HL-60 (cell line): ENCODE data around the gene CNNM4.
A peak's percentile ranks its signal among the peaks of the same experiment; 100 is the strongest.

Source experiments
- DNase-seq, 2 experiments: peaks; one replicate each; pipeline ENCODE4 v3.0.0-alpha.2; 2010 to 2020; ENCODE audit warnings: low read depth in 1 of 2, low spot score in 1 of 2
- H3K27ac ChIP-seq: fragments of 250-450 bp; sonication (Bioruptor Pico); replicated peaks from 2 replicates; pipeline ENCODE4 v1.5.1; 2020; ENCODE audit warnings: mild to moderate bottlenecking, moderate library complexity
- H3K27me3 ChIP-seq: fragments of 250-450 bp; sonication (Bioruptor Pico); 2 replicates; pipeline ENCODE4 v1.5.1; 2021; ENCODE audit warnings: mild to moderate bottlenecking, moderate library complexity; ENCODE audit not compliant: insufficient read depth, poor library complexity, severe bottlenecking
- H3K4me3 ChIP-seq: replicated peaks from 2 replicates; pipeline ENCODE4 v1.5.1; 2011; ENCODE audit warnings: mild to moderate bottlenecking, control low read depth, low read length; ENCODE audit not compliant: insufficient read depth
- CTCF ChIP-seq: IDR thresholded peaks from one replicate; pipeline ENCODE4 v1.5.1; 2011; ENCODE audit warnings: low read length, control low read depth, inconsistent platforms; ENCODE audit not compliant: insufficient read depth
- GABPA ChIP-seq: IDR thresholded peaks from 2 replicates; pipeline ENCODE4 v1.6.1; 2012; ENCODE audit warnings: low read depth
- POLR2AphosphoS5 ChIP-seq: IDR thresholded peaks from 2 replicates; pipeline ENCODE4 v1.6.1; 2012; ENCODE audit warnings: low read depth
- REST ChIP-seq: IDR thresholded peaks from 2 replicates; pipeline ENCODE4 v1.6.1; 2012; ENCODE audit warnings: low read depth; ENCODE audit not compliant: insufficient replicate concordance
- SPI1 ChIP-seq: IDR thresholded peaks from 2 replicates; pipeline ENCODE4 v1.6.1; 2012; ENCODE audit warnings: low read depth, mild to moderate bottlenecking, borderline replicate concordance

Gene CNNM4

GRCh38 chr2:96831679-96832078 lies 71.0 kb downstream of the CNNM4 start:
- TF ChIP-seq SPI1 = no peak
- TF ChIP-seq REST = peak; percentile 89
- H3K27me3 ChIP-seq = no peaks in the 10 kb centered on the region
- no peak for DNase-seq
- no peak overlapping the region for H3K27ac ChIP-seq
- H3K4me3 ChIP-seq = no peak overlapping the region

GRCh38 chr2:96832408-96832753 lies 71.7 kb downstream of the CNNM4 start:
- Histone ChIP-seq H3K27me3 (no peaks in the 10 kb centered on the region), H3K4me3 (no peak overlapping the region), H3K27ac (no peak overlapping the region)
- no peak for TF ChIP-seq GABPA
- no peak for TF ChIP-seq POLR2AphosphoS5
- TF ChIP-seq CTCF = no peak
- TF ChIP-seq REST = no peak
- TF ChIP-seq SPI1 = no peak
- no peak for DNase-seq

GRCh38 chr2:96832754-96833507 lies 72.2 kb downstream of the CNNM4 start:
- H3K27ac ChIP-seq = no peak overlapping the region
- H3K4me3 ChIP-seq = no peak overlapping the region
- DNase-seq = no peak
- TF ChIP-seq POLR2AphosphoS5 (no peak), SPI1 (no peak), REST (no peak), GABPA (no peak), CTCF (no peak)
- H3K27me3 ChIP-seq = no peaks in the 10 kb centered on the region
